Stimulated activated CD4-positive, alpha-beta T cell treated with anti-CD3 and anti-CD28 coated beads, Interleukin-15, amount 100 ng/mL, for 48 hours (primary cell): ENCODE data around the gene BIRC2.

ENCODE experiments used
- DNase-seq, 2 donors: peaks; one replicate each; pipeline ENCODE4 v3.0.0-alpha.2; 2020; ENCODE audit warnings: low read depth in 2 of 2

The BIRC2 gene

DNA sequence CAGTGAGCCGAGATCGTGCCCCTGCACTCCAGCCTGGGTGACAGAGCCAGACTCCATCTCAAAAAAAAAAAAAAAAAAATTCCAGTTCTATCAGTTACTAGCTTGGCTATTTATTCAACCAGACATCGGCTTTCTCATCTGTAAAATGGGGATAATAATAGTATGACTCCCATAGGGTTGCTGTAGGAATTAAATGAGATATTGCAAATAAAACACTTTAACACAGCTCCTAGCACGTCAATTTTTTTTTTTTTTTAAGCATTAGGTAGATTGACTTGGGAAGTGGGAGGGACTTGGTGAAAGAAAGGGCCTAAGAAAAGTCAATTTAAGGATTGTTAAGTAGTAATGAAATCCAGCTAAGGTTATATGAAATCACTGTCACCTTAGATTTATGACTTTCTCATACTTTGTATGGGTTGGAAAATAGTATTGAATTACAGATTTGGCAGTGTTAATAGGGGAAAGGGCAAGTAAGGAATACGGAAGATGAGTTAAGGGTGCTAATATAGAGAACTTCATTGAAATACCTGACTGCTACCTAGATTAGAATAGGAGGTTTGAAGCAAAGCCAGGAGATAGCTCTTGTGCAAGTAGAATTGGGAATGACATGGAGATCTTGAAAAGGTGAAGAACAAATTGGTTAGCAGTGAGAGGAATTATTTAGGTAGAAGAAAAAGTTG is 28.8 kb downstream of the BIRC2 start:
- no peak for DNase-seq

DNA sequence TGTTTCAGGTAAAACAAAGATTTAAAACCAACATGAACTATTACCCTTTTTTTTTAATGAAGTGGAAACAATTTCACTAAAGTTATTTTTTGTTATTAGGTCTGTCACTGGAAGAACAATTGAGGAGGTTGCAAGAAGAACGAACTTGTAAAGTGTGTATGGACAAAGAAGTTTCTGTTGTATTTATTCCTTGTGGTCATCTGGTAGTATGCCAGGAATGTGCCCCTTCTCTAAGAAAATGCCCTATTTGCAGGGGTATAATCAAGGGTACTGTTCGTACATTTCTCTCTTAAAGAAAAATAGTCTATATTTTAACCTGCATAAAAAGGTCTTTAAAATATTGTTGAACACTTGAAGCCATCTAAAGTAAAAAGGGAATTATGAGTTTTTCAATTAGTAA is 30.9 kb downstream of the BIRC2 start:
- DNase-seq, result no peak

DNA sequence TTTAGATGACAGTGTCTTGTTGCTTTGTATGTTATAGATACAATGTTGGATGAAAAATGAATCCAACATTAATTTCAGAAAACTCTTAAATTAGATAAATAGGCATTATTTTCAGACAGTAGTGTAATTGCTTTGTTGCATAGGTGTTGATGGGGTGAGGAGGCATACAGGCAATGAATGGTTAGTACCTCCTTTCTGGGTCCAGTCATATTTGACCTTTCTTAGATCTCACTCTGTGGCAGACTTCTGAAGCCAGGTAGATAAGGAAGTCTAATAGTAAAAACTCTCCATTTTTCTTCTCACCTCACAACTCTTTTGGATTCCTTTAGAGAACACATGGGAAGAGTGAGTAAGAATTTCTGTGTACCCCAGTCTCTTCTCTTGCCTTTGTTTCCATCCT is 31.8 kb downstream of the BIRC2 start:
- DNase-seq, result no peak

DNA sequence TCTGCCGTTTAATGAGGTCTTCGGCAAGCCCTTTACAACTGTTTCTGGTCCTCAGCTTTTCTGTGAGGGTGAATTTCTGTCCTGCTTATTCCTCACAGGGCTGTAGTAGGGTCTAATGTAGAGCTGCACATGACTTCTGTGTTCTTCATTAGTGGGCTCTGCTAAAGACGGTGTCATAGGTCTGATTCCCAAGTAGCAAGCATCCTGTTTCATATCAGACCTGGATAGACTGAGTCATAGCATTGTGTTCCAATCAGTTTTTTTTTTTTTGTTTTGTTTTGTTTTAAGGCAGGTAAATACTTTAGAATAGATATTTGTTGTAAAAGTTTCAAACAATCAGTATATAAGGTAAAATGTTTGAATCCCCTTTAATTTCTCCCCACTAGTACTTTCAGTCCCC is 35.4 kb downstream of the BIRC2 start:
- no peak for DNase-seq

DNA sequence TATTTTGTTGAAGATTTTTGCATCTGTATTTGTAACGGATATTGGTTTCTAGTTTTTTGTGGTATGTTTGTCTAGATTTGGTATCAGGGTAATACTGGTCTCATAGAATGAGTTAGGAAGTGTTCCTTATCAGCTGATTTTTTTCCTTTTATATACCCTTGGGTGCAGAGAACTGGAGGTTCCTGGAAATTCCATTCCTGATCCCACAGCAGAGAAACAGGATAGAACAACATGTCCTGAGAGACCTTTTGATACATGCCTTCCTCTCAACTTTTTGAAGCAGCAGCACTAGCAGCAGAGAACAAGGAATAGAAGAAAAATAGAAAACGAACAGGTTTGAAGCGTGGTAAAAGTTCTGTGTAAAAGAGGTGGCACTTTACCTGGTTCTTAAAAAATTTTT is 36.8 kb downstream of the BIRC2 start:
- DNase-seq, result no peak

DNA sequence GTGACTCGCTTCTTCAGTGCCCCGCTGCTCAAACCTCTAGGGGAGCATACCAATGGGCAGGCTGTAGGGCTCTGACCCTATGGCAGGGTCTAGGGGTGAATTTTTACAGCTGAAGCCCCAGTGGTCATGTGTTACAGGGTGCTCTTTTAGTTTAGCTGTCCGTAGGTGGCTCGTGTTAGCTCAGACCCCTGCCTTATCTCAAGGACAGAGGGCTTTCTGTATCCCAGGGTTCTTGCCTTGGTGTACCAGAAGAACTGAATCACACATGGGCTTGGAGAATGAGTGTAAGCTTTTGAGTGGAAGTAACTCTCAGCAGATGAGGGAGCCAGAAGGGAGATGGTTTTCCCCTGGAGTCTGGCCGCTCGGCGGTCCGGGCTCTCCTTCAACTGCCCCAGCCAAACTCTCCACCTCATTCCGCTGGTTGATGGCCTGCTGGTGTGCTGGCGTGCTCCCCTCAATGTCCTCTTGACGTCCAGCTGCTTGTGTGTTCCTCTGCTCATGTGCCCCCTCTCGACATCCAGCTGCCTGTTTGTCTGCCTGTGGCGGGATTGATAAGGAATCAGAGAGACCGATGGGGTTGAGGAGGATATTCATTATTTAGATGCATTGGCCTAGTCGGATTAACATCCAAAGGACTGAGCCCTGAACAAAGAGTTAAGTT is 37.5 kb downstream of the BIRC2 start:
- DNase-seq, result no peak

DNA sequence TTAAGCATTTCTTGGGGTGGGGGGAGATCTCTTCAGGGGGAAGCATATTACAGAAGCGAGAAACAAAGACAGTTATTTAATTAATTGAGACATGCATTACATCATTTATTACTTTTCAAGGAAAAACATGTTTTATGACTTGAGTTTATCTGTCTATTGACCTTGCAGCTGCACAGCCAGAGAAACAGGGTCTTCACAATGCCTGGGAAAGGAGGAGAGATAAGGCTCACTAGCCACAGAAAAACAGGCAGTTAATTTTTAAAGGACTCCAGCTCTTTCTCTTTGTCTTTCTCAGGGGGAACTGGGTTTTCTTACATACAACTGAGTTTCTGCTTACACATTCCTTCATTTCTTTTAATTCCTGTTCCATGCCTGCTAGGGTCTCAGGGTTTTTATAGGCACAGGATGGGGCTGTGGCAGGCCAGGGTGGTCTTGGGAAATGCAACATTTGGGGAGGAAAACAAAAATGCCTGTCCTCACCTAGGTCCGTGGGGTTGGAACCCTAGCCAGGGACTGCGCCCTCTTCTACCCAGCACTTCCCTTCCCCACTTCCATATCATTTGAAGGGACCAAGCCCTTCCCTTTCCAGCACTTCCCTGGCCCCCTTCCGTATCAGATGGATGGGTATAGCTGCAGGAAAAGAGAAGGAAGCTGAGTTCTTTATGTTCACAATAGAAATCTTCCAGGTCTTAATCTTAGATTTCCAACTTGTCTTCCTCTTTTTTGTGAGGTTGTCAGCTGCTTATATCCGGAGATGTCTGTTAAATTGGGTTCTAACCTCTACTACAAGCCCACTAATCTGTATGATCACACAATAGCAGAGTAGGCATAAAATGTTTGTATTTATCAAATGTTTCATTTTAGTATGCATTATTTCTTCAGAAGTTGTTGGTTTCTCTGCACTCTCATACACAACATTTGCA is 38.3 kb downstream of the BIRC2 start:
- no peak for DNase-seq

DNA sequence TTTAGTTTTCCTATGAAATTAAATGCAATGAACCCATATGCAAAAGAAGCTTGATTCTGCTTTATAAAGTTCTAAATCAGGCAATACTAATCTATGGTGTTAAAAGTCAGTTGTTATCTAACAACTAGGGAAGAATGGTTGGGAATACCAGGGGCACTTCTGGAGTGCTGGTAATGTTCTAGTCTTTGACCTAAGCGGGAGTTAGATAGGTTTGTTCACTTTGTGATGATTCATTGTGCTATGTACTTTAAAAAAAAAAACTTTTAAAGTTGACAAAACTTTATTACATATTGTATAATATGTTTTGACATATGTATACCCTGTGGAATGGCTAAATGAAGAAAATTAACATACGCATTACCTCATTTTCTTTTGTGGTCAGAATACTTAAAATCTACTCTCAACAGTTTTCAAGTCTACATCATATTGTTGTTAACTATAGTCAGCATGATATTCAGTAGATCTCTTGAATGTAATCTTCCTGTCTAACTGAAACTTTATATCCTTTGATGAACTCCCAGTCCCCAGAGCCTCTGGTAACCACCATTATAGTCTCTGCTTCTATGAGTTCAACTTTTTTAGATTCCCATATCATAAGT is 39.2 kb downstream of the BIRC2 start:
- no peak for DNase-seq

DNA sequence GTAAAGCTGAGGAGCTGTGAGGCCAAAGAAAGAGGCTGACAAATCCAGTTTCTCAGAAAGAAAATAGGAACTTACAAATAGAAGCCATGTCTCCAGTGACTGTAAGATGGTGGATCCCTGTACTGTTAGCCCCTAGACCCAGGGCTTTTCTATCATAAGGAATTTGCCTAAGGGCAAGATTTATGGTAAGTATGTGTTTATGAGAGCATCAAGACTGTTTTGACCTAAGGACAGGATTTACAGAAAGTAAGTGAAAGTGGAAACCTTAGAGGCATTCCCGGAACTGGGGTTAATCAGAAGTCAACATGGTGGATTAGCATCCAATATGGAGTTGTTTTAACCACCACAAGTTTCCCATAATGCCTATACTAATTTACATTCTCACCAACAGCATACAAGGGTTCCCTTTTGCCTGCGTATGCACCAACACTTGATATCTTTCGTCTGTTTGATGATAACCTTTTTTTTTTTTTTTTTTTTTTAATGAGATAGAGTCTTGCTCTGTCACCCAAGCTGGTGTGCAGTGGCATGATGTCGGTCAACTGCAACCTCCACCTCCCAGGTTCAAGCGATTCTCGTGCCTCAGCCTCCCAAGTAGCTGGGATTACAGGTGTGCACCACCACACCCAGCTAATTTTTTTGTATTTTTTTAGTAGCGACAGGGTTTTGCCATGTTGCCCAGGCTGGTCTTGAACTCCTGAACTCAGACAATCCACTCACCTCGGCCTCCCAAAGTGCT is 40.2 kb downstream of the BIRC2 start:
- DNase-seq, result no peak

DNA sequence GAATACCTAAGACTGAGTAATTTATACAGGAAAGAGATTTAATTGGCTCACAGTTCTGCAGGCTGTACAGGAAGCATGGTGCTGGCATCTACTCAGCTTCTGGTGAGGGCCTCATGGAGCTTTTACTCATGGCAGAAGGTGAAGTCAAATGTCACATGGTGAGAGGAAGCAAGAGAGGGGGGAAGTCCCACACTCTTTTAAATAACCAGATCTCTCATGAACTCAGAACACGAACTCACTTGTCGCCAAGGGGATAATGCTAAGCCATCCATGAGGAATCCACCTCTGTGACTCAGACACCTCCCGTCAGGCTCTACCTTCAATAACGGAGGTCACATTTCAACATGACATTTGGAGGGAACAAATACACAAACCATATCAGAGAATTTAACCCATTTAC is 42.2 kb downstream of the BIRC2 start:
- no peak for DNase-seq

DNA sequence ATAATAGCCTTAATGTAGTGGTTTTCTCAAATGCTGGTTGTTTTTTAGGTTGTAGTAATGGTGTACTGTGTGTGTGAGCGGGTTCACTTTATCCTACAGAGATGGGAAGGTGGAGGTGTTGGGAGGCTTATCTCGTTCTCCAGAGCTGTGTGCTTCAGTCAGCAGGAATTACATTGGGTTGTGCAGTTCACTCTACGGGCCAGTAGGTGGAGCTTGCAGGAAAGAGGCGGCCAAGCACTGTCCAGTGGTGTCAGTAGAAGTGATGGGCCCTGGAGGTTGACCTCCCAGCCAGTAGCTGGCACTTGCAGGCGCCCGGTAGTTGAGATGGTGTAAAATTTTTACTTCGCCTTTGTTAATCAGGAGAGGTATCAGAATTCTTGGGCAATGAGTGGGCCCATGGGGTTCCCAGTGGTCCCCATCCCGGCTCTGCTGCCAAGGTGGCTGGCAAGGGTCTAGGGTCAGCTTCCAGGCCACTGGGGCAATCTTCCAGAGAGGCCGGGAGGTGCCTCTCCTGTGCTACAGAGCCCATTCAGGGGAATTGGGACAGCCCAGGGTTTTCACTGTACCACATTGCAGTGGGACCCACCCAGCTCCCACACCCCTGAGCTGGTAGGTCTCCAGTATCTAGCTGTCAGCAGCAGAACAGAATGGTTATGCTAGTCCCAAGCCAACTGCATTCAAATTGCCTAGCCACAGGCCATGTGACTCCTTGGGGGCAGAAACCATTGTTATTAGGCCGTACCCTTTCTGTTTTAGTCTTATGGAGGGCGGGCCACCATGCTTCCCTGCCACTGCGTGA is 43.9 kb downstream of the BIRC2 start:
- peak in 1 of 2 donors; percentile 29 for DNase-seq

DNA sequence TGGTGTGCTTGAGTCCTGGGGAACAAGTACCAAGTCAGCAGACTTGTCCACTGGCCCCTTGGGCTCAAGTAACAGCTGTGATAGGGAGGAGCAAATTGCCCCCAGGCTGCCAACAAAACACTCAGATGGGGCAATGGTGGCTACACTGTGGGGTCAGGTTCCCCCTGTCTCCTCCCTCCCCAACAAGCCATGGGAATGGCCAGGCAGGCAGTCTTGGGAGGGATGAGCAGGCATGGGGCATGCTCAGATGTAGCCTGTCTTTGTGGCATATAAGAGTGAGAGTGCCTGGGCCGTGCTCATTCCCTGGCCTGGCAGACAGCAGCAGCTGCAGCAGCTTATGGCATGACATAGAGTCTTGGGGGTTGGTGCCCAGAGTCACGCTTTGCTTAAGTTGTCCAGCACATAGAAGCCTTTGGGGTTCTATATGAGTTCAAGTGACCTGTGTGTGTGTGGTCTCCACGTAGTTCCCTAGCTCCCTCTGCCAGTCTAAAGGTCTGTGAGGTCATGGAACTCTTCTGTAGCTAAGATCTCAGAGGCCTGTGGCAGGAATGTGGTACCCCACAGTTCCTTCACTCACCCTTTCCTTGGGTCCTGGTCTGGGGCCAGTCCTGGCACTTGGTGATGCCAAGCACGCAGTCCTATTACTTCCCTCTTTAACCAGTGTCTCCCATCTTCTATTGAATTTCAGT is 44.7 kb downstream of the BIRC2 start:
- DNase-seq, result no peak

DNA sequence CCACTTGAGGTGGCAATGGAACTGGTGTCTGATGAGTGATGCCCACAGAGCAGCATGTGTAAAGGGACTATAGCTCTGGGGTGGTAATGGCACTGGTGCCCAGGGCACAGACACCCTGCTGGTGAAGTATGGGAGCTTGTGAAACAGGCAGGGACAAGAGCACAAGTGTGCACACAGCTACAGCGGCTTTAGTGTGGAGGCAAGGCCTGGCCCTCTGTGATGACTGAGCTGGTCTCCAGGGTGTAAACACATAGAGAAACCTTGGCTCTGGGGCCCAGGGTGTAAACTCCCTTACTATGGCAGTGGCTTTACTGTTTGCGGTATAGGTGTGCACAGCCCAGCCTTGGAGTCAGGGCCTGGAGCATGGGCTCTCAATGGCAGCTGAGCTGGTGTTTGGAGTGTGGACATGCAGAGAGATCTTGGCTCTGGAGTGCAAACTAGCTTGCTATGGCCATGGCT is 46.3 kb downstream of the BIRC2 start:
- no peak for DNase-seq

DNA sequence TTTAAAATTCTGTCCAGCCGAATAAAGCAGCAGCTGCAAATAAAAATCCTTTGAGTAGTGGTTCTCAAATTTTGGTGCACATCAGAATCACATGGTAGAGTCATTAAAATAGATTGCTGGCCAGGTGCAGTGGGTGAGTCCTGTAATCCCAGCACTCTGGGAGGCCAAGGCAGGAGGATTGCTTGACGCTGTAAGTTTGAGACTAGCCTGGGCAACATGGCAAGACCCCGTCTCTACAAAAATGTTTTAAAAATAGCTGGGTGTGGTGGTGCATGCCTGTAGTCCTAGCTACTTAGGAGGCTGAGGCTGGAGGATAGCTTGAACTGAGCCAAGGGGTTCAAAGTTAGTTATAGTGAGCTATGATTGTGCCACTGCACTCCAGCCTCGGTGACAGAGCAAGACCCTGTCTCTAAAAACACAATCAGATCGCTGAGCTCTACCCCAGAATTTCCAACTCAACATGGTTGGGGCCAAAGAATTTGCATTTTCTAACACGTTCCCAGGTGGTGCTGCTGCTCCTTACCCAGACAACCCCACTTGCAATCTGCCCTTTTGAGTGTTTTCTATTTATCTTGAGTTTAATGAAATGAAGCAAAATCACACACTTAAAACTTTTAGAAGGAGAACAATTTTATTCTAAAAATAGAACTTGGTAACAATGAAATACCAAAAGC is 48.8 kb downstream of the BIRC2 start:
- no peak for DNase-seq

DNA sequence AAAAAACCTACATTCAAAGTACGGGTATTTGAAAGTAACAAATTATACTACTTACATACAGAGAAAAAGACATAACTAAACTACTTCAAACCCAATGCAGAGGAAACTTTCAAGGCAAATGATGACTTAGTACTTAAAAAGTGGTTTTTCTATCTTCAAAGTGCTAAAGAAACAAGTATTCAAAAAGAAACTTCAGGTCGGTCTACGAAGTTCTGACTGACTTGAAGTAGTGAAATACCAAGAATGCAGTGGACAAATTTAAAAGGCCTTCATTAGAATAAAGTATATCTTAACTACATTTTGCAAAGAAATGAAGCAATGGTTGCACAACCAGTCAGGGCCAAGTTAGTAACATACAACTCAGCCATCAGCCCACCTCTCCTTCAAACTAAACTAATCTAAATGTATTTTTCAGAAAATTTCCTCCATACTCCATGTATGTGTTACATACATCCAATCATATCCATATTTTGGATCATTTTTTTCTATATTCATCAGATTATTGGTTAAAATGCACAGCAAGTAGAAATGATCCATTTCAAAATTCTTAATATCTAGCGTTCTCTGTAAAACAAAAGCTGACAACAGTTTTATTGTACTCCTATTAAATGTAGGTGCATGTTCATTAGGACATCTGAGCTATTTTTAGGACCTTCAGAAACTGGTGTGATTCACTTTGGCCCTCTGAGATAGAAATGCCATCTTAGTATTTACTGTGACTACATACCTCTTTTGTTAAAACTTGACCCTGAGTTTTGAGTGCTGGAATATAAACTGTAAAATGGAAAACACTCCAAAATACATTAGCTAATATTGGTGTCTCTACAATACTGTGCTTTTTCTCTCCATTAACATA is 49.9 kb downstream of the BIRC2 start:
- no peak for DNase-seq

DNA sequence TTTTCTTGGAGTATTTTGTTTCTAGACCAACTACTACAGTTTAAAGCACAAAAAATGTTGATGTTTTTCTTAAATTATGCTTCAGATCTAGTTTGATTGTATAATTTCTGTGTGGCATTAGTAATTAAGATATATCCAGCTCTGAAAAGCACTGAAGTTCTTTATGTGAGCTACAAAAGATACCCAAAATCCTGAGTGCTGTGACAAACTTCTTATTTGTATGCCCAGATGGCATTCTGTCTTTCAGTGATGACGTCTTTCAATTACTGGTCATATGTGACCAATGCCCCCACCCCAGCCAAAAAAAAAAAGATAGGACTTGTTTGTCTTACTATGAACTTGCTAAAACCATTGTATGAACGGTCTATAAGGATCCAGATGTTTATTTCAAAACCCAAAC is 51.3 kb downstream of the BIRC2 start:
- no peak for DNase-seq

DNA sequence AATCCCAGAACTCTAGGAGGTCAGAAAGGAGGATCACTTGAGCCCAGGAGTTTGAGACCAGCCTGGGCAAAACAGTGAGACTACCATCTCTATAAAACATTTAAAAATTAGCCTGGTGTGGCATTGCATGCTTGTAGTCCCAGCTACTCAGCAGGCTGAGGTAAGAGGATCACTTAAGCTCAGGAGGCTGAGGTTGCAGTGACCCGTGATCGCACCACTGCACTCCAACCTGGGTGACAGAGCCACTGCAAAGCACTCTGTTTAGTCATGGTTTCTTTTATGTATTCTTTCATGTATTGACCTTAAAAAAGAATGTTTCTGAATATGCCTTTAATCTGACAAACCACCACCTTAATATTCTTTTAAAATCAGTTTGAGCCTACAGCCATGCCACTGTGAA is 52.2 kb downstream of the BIRC2 start:
- no peak for DNase-seq

DNA sequence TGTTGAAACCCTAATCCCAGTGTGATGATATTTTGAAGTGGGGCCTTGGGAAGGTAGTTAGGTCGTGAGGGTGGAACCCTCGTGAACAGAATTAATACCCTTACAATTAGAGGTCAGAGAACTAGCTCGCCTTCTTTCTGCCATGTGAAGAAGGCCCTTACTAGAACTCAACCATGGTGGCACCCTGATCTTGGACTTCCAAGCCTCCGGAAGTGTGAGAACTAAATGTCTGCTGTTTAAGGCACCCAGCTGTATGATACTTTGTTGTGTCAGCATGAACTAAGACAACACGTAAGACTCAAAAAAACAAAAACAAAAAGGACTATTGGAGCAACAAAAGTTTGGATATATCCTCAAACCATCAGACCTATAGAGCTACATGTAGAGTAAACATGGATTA is 53.6 kb downstream of the BIRC2 start:
- DNase-seq, result no peak

DNA sequence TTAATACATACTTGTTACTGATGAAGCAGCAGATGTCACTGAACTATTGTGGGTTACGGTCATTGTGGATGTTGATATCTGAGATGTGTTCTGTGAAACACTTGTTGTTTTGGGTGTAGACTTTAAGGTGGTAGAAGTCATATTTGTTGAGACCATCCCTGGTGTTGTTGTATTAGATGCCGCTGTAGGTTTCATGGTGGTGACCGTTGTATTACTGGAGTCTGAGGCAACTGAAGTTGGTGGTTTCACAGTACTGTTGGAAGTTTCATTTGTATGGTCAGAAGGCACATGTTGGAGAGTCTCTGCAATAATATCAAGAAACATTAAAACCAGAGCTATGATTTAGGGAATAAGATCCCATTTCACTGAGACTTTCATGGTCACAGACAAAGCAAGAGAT is 54.9 kb downstream of the BIRC2 start:
- DNase-seq, result no peak
